Activated naive CD8-positive, alpha-beta T cell treated with anti-CD3 and anti-CD28 coated beads for 36 hours (primary cell): ENCODE measurements around the gene GNAI2. TPM values are rescaled to one million over a fixed set of nuclear protein-coding genes. Genes with fewer than 3 reads are reported as not detected.

ENCODE experiments used
- DNase-seq: peaks from one replicate; pipeline ENCODE4 v3.0.0; 2021
- H3K27ac Mint-ChIP-seq: one replicate; pipeline ENCODE4 v1.8.0; 2022; ENCODE audit warnings: mild to moderate bottlenecking, moderate library complexity, mixed read lengths
- H3K27me3 Mint-ChIP-seq: one replicate; pipeline ENCODE4 v1.8.0; 2022; ENCODE audit warnings: mild to moderate bottlenecking, mixed read lengths
- H3K36me3 Mint-ChIP-seq: one replicate; pipeline ENCODE4 v1.8.0; 2021; ENCODE audit warnings: mild to moderate bottlenecking, mixed read lengths
- H3K4me1 Mint-ChIP-seq: one replicate; pipeline ENCODE4 v1.8.0; 2021; ENCODE audit warnings: mixed read lengths
- H3K4me3 Mint-ChIP-seq: one replicate; pipeline ENCODE4 v1.8.0; 2022; ENCODE audit warnings: mild to moderate bottlenecking, moderate library complexity, mixed read lengths
- H3K9me3 Mint-ChIP-seq: one replicate; pipeline ENCODE4 v1.8.0; 2022; ENCODE audit warnings: mixed read lengths
- total RNA-seq, 2 experiments: library from RNA; stranded (reverse); gene quantifications; one replicate each; pipeline ENCODE4 v1.2.3, GENCODE V29; 2021

Gene GNAI2
- 100 to 1,000 TPM; 211 to 217 TPM for total RNA-seq

- Mint-ChIP-seq H3K36me3 (peaks cover 21% of the 10 kb centered on the region), H3K4me1 (peaks cover 29% of the 10 kb centered on the region), H3K27ac (peak within 1 kb of the TSS; percentile 92), H3K9me3 (no peaks in the 10 kb centered on the region), H3K27me3 (no peaks in the 10 kb centered on the region), H3K4me3 (peak within 1 kb of the TSS; percentile 96)
- peak; percentile 100 for DNase-seq
Observed at GRCh38 chr3:50235716-50236483, at the start of gene GNAI2. TSS of gene GNAI2 (plus strand) at chr3:50236204. CDS start at chr3:50236336, 132 bp downstream.

- Mint-ChIP-seq H3K4me1 (peaks cover 1% of the 10 kb centered on the region), H3K27me3 (peaks cover 2% of the 10 kb centered on the region), H3K4me3 (no peak overlapping the region), H3K9me3 (no peaks in the 10 kb centered on the region), H3K27ac (no peak overlapping the region), H3K36me3 (no peaks in the 10 kb centered on the region)
- DNase-seq, result no peak
Observed at GRCh38 chr3:50187750-50188149, 48.3 kb upstream of the GNAI2 start.

- Mint-ChIP-seq H3K4me3 (no peak overlapping the region), H3K36me3 (no peaks in the 10 kb centered on the region), H3K9me3 (no peaks in the 10 kb centered on the region), H3K4me1 (peaks cover 2% of the 10 kb centered on the region), H3K27me3 (peaks cover 12% of the 10 kb centered on the region), H3K27ac (no peak overlapping the region)
- peak; percentile 53 for DNase-seq
Observed at GRCh38 chr3:50189274-50189673, 46.7 kb upstream of the GNAI2 start.

GRCh38 chr3:50189989-50190388 lies 46.0 kb upstream of the GNAI2 start:
- no peak for DNase-seq
- Mint-ChIP-seq H3K9me3 (no peaks in the 10 kb centered on the region), H3K4me3 (no peak overlapping the region), H3K36me3 (no peaks in the 10 kb centered on the region), H3K27me3 (peaks cover 19% of the 10 kb centered on the region), H3K4me1 (peaks cover 3% of the 10 kb centered on the region), H3K27ac (no peak overlapping the region)

- H3K9me3 Mint-ChIP-seq, result no peaks in the 10 kb centered on the region
- no peak within 1 kb of the TSS for H3K4me3 Mint-ChIP-seq
- DNase-seq, result no peak
- H3K27ac Mint-ChIP-seq, result no peak within 1 kb of the TSS
- peaks cover 5% of the 10 kb centered on the region for H3K4me1 Mint-ChIP-seq
- H3K36me3 Mint-ChIP-seq, result no peaks in the 10 kb centered on the region
- H3K27me3 Mint-ChIP-seq, result peaks cover 21% of the 10 kb centered on the region
Observed at GRCh38 chr3:50190936-50191660, 44.9 kb upstream of the GNAI2 start, which contains the start of gene GNAT1. TSS of gene GNAT1 (plus strand) at chr3:50191610. CDS start at chr3:50191726, 116 bp downstream.

GRCh38 chr3:50192124-50192523 lies 43.9 kb upstream of the GNAI2 start:
- no peak overlapping the region for H3K4me3 Mint-ChIP-seq
- DNase-seq, result no peak
- H3K27me3 Mint-ChIP-seq, result peaks cover 21% of the 10 kb centered on the region
- H3K27ac Mint-ChIP-seq, result no peak overlapping the region
- no peaks in the 10 kb centered on the region for H3K9me3 Mint-ChIP-seq
- no peaks in the 10 kb centered on the region for H3K36me3 Mint-ChIP-seq
- peaks cover 5% of the 10 kb centered on the region for H3K4me1 Mint-ChIP-seq

GRCh38 chr3:50192689-50193141 lies 43.3 kb upstream of the GNAI2 start:
- Mint-ChIP-seq H3K4me1 (peaks cover 5% of the 10 kb centered on the region), H3K27me3 (peaks cover 25% of the 10 kb centered on the region), H3K27ac (no peak overlapping the region), H3K4me3 (no peak overlapping the region), H3K36me3 (no peaks in the 10 kb centered on the region), H3K9me3 (no peaks in the 10 kb centered on the region)
- DNase-seq, result peak; percentile 81

GRCh38 chr3:50193286-50193685 lies 42.7 kb upstream of the GNAI2 start:
- no peak overlapping the region for H3K4me3 Mint-ChIP-seq
- H3K27me3 Mint-ChIP-seq, result peaks cover 25% of the 10 kb centered on the region
- DNase-seq, result no peak
- H3K36me3 Mint-ChIP-seq, result no peaks in the 10 kb centered on the region
- H3K9me3 Mint-ChIP-seq, result no peaks in the 10 kb centered on the region
- H3K27ac Mint-ChIP-seq, result no peak overlapping the region
- H3K4me1 Mint-ChIP-seq, result peaks cover 5% of the 10 kb centered on the region

- H3K36me3 Mint-ChIP-seq, result no peaks in the 10 kb centered on the region
- H3K27me3 Mint-ChIP-seq, result peaks cover 25% of the 10 kb centered on the region
- H3K4me3 Mint-ChIP-seq, result no peak overlapping the region
- peaks cover 5% of the 10 kb centered on the region for H3K4me1 Mint-ChIP-seq
- H3K27ac Mint-ChIP-seq, result no peak overlapping the region
- no peak for DNase-seq
- H3K9me3 Mint-ChIP-seq, result no peaks in the 10 kb centered on the region
Observed at GRCh38 chr3:50193746-50194127, 42.3 kb upstream of the GNAI2 start.

- Mint-ChIP-seq H3K36me3 (no peaks in the 10 kb centered on the region), H3K27me3 (peaks cover 28% of the 10 kb centered on the region), H3K9me3 (no peaks in the 10 kb centered on the region), H3K4me3 (no peak overlapping the region), H3K4me1 (peaks cover 5% of the 10 kb centered on the region), H3K27ac (no peak overlapping the region)
- peak; percentile 83 for DNase-seq
Observed at GRCh38 chr3:50194128-50194902, 41.7 kb upstream of the GNAI2 start.

- no peak overlapping the region for H3K27ac Mint-ChIP-seq
Observed at GRCh38 chr3:50194903-50195500, 41.0 kb upstream of the GNAI2 start.

GRCh38 chr3:50195501-50196252 lies 40.3 kb upstream of the GNAI2 start:
- no peaks in the 10 kb centered on the region for H3K9me3 Mint-ChIP-seq
- H3K27ac Mint-ChIP-seq, result no peak overlapping the region
- H3K4me1 Mint-ChIP-seq, result peaks cover 5% of the 10 kb centered on the region
- H3K4me3 Mint-ChIP-seq, result no peak overlapping the region
- H3K36me3 Mint-ChIP-seq, result no peaks in the 10 kb centered on the region
- peaks cover 29% of the 10 kb centered on the region for H3K27me3 Mint-ChIP-seq
- no peak for DNase-seq

More at GRCh38 chr3:50194903-50195500, 41.0 kb upstream of the GNAI2 start:
- DNase-seq, result peak; percentile 40
- Mint-ChIP-seq H3K4me1 (peaks cover 5% of the 10 kb centered on the region), H3K27me3 (peaks cover 29% of the 10 kb centered on the region), H3K36me3 (no peaks in the 10 kb centered on the region), H3K9me3 (no peaks in the 10 kb centered on the region), H3K4me3 (no peak overlapping the region)

GRCh38 chr3:50196253-50196801 lies 39.7 kb upstream of the GNAI2 start:
- peaks cover 35% of the 10 kb centered on the region for H3K27me3 Mint-ChIP-seq
- peaks cover 5% of the 10 kb centered on the region for H3K4me1 Mint-ChIP-seq
- no peak for DNase-seq
- H3K27ac Mint-ChIP-seq, result no peak overlapping the region
- H3K36me3 Mint-ChIP-seq, result no peaks in the 10 kb centered on the region
- no peak overlapping the region for H3K4me3 Mint-ChIP-seq
- no peaks in the 10 kb centered on the region for H3K9me3 Mint-ChIP-seq
